Measurements from ENCODE around the gene CARD6.

GRCh38 chr5:40879163-40879942 lies 38.2 kb downstream of the CARD6 start:
- TF ChIP-seq CTCF (IDR thresholded peaks at IDR 0.05; ENCODE audit: insufficient read depth, low read depth, low read length) (peak; percentile 36), EZH2 (IDR thresholded peaks at IDR 0.05; ENCODE audit: insufficient read depth, low read length) (no peak)
